OCI-LY7 (cell line): ENCODE results near the gene TEX13B.

Source experiments
- EZH2phosphoT487 ChIP-seq: fragments of 200-600 bp; sonication (generic); IDR thresholded peaks from 2 replicates; pipeline ENCODE4 v1.6.1; 2018; ENCODE audit warnings: low read depth, borderline replicate concordance, mild to moderate bottlenecking, mixed run types, antibody characterized with exemption, low read length, moderate library complexity, mixed read lengths
- TF ChIP-seq, protein P1 (sequence below): fragments of 200-600 bp; sonication (generic); conservative IDR thresholded peaks from 2 replicates; pipeline ENCODE4 v1.5.1; 2014; ENCODE audit warnings: mild to moderate bottlenecking, antibody characterized with exemption, low read length, moderate library complexity, mixed read lengths

DNA sequence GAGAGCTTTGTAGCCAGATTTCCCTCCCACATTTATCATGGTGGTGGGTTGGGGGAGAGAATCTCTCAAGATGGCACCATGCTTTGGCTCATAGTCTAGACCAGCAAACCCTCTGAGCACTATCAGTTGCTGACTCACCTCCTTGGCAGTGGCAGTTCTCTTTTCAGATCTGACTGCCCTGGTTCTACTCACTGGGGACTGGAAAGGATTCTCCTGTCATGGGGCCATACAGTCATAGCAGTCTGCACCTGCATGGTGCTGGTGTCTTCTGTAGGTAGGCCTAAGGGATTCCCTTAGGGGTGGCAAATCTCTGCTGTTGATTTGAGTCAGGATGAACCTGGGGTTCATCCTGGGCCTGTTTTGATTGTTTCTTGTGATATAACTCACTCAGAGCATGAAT lies 2.6 kb downstream of the TEX13B start:
- TF ChIP-seq, protein P1, sequence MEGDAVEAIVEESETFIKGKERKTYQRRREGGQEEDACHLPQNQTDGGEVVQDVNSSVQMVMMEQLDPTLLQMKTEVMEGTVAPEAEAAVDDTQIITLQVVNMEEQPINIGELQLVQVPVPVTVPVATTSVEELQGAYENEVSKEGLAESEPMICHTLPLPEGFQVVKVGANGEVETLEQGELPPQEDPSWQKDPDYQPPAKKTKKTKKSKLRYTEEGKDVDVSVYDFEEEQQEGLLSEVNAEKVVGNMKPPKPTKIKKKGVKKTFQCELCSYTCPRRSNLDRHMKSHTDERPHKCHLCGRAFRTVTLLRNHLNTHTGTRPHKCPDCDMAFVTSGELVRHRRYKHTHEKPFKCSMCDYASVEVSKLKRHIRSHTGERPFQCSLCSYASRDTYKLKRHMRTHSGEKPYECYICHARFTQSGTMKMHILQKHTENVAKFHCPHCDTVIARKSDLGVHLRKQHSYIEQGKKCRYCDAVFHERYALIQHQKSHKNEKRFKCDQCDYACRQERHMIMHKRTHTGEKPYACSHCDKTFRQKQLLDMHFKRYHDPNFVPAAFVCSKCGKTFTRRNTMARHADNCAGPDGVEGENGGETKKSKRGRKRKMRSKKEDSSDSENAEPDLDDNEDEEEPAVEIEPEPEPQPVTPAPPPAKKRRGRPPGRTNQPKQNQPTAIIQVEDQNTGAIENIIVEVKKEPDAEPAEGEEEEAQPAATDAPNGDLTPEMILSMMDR: no peak
- TF ChIP-seq EZH2phosphoT487: no peak
